PFSK-1 (cell line): ENCODE results near the gene KLF3.

Experiments
- FOXP2 ChIP-seq: optimal IDR thresholded peaks from 2 replicates; pipeline ENCODE3; 2011; ENCODE audit warnings: borderline replicate concordance, control low read depth, inconsistent platforms; ENCODE audit not compliant: insufficient read depth; ENCODE audit errors: extremely low read length, extremely low read depth
- POLR2AphosphoS5 ChIP-seq: IDR thresholded peaks from 2 replicates; pipeline ENCODE4 v1.6.1; 2012; ENCODE audit warnings: low read depth, mild to moderate bottlenecking, control low read depth, low read length, moderate library complexity
- SIN3A ChIP-seq: IDR thresholded peaks from 2 replicates; pipeline ENCODE4 v1.6.1; 2012; ENCODE audit warnings: mild to moderate bottlenecking, low read length, moderate library complexity, borderline replicate concordance; ENCODE audit not compliant: insufficient read depth
- TAF1 ChIP-seq: IDR thresholded peaks from 2 replicates; pipeline ENCODE4 v1.6.1; 2012; ENCODE audit warnings: low read length, control low read depth, borderline replicate concordance; ENCODE audit not compliant: insufficient read depth
- TF ChIP-seq, protein P1 (sequence below), 2 experiments: IDR thresholded peaks; 2 replicates each; pipeline versions ENCODE4 v1.6.1 to v1.8.0; 2011 to 2012; ENCODE audit warnings: low read depth in 2 of 2, low read length in 2 of 2, control low read depth in 1 of 2, inconsistent platforms in 1 of 2, mild to moderate bottlenecking in 1 of 2, moderate library complexity in 1 of 2; ENCODE audit not compliant: insufficient read depth in 1 of 2

KLF3 gene

GRCh38 chr4:38660838-38661237, 3.2 kb upstream of the KLF3 start:
- TF ChIP-seq, protein P1, sequence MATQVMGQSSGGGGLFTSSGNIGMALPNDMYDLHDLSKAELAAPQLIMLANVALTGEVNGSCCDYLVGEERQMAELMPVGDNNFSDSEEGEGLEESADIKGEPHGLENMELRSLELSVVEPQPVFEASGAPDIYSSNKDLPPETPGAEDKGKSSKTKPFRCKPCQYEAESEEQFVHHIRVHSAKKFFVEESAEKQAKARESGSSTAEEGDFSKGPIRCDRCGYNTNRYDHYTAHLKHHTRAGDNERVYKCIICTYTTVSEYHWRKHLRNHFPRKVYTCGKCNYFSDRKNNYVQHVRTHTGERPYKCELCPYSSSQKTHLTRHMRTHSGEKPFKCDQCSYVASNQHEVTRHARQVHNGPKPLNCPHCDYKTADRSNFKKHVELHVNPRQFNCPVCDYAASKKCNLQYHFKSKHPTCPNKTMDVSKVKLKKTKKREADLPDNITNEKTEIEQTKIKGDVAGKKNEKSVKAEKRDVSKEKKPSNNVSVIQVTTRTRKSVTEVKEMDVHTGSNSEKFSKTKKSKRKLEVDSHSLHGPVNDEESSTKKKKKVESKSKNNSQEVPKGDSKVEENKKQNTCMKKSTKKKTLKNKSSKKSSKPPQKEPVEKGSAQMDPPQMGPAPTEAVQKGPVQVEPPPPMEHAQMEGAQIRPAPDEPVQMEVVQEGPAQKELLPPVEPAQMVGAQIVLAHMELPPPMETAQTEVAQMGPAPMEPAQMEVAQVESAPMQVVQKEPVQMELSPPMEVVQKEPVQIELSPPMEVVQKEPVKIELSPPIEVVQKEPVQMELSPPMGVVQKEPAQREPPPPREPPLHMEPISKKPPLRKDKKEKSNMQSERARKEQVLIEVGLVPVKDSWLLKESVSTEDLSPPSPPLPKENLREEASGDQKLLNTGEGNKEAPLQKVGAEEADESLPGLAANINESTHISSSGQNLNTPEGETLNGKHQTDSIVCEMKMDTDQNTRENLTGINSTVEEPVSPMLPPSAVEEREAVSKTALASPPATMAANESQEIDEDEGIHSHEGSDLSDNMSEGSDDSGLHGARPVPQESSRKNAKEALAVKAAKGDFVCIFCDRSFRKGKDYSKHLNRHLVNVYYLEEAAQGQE (IDR thresholded peaks at IDR 0.05; ENCODE audit: insufficient read depth in 1 of 2, low read depth in 2 of 2, low read length in 2 of 2), result no peak
- TF ChIP-seq SIN3A (no peak), POLR2AphosphoS5 (no peak), TAF1 (no peak), FOXP2 (no peak)

GRCh38 chr4:38661371-38661770, 2.6 kb upstream of the KLF3 start:
- no peak for TF ChIP-seq POLR2AphosphoS5
- TF ChIP-seq FOXP2, result no peak
- TF ChIP-seq TAF1, result no peak
- TF ChIP-seq, protein P1 (IDR thresholded peaks at IDR 0.05; ENCODE audit: insufficient read depth in 1 of 2, low read depth in 2 of 2, low read length in 2 of 2), result no peak

GRCh38 chr4:38662522-38663089, 1.4 kb upstream of the KLF3 start:
- TF ChIP-seq TAF1 (no peak), SIN3A (no peak), FOXP2 (no peak), POLR2AphosphoS5 (no peak)
- TF ChIP-seq, protein P1 (IDR thresholded peaks at IDR 0.05; ENCODE audit: insufficient read depth in 1 of 2, low read depth in 2 of 2, low read length in 2 of 2), result no peak

DNA sequence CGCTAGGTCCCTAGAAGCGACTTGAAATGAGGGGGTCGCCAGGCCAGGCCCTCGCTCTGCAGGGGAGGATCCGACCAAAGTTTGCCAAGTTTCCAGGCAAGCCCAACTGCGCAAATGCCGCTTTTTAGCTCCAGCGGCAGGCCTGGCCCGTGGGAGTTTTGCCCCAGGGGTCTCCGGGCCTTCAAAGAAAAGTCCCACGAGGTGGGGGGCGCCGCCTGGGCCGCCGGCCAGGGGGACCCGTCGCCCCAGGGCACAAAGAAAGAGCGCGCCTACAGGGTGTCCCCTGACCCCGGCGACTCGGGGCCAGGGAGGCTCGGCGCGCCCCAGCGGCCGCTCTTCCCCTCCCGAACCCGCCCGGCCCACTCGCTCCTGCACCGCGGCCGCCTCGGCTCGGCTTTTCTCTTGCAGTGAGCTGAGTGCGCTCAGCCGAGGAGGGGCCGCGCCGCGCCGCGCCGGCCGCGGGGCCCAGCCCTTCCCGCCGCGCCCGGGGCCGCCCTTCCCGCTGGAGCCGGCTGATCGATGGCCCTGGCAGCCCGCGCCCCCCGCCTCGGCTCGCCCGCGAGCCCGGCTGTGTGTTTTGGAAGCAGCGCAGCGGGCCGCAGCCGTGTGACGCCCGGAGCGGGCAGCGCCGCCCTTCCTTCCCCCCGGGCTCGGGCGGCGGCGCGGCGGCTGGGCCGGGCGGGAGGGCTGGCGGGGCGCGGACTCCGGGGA, 754 bp upstream of the KLF3 start:
- TF ChIP-seq TAF1 (no peak), SIN3A (no peak), FOXP2 (no peak)
- TF ChIP-seq, protein P1 (IDR thresholded peaks at IDR 0.05; ENCODE audit: insufficient read depth in 1 of 2, low read depth in 2 of 2, low read length in 2 of 2), result no peak

DNA sequence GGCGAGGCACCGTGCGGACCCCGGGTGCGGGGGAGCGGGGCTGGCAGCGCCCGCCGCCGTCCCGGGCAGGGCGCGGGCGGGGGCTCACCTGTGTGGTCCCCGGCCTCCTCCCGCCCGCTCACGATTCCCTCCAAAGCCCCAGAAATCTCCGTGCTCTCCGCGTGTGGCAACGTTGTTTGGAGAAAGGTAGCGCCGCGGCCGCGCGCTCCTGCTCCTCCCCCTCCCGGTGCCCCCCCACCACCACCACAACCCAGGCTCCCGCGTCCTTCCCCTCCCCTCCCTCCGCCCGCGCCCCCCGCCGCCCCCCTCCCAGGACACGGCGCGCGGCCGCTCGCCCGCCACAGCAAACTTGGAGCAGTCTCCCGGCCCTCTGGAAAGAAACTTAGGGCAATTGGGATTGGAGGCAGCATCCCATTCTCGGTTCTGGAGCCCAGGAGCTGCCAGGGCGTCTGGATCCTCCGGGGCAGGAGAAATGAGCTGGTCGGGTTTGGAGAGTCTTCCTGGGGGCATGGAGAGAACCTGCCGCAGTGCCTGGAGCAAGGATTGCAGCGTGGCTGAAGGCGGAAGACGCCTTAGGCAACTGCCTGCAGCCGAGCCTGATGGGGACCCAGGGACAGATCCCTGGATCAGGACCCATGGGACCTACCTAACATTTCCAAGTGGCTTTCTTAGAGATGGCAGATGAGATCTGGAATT, 855 bp downstream of the KLF3 start:
- TF ChIP-seq SIN3A, result no peak; the same call in 1 of the 2 replicates
- TF ChIP-seq FOXP2, result peak; percentile 29
